22Rv1 (cell line): ENCODE data around the gene SPPL2A.

ENCODE experiments used
- ZFX ChIP-seq: fragments of 450-650 bp; IDR thresholded peaks from 2 replicates; pipeline ENCODE4 v1.6.1; 2017; ENCODE audit warnings: antibody characterized with exemption, borderline replicate concordance
- TF ChIP-seq, protein P1 (sequence below): fragments of 450-650 bp; IDR thresholded peaks from 2 replicates; pipeline ENCODE4 v1.5.1; 2017; ENCODE audit warnings: mild to moderate bottlenecking

DNA sequence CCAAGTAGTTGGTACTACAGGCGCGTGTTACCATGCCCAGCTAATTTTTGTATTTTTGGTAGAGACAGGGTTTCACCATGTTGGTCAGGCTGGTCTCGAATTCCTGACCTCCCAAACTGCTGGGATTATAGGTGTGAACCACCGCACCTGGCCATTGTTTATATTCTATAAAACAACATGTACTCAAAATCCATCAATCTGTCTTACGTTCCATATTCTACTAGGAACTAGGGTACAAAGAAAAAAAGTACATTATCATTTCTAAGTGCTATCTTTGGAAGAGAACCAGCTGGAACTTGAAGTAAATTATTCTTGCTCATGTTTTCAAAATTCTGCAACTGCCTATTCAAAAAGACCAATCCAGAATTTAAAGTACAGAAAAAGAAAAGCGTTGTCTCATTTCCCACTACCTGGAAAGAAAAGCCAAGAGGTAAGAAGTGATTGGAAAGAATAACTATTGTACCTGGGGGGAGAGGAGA is 15.2 kb downstream of the SPPL2A start:
- TF ChIP-seq, protein P1, sequence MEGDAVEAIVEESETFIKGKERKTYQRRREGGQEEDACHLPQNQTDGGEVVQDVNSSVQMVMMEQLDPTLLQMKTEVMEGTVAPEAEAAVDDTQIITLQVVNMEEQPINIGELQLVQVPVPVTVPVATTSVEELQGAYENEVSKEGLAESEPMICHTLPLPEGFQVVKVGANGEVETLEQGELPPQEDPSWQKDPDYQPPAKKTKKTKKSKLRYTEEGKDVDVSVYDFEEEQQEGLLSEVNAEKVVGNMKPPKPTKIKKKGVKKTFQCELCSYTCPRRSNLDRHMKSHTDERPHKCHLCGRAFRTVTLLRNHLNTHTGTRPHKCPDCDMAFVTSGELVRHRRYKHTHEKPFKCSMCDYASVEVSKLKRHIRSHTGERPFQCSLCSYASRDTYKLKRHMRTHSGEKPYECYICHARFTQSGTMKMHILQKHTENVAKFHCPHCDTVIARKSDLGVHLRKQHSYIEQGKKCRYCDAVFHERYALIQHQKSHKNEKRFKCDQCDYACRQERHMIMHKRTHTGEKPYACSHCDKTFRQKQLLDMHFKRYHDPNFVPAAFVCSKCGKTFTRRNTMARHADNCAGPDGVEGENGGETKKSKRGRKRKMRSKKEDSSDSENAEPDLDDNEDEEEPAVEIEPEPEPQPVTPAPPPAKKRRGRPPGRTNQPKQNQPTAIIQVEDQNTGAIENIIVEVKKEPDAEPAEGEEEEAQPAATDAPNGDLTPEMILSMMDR: no peak
- no peak for TF ChIP-seq ZFX
